Measurements from ENCODE around the gene CKB. TPM values are rescaled to one million over a fixed set of nuclear protein-coding genes. Genes with fewer than 3 reads are reported as not detected.
A peak's percentile ranks its signal among the peaks of the same experiment; 100 is the strongest.

Gene CKB
- total and polyA plus RNA-seq, 9 of the 15 experiments (the other 6 are each of a cell fraction or from before 2014, with no cell fraction given) = 23.9 to 692 (median 132) TPM

DNA sequence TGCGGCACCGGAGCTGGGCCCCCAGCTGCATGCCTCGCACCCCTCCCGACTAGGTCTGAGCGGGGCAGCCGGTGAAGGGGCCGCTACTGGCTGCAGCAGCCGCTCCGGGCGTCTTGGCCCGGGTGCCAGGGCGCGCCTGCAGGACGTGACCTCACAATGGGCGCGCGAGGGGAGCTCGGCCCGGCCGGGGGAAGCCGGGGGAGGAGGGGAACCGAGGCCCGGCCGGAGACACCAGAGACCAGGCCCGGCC lies 39.5 kb upstream of the CKB start (continued):
- TF ChIP-seq, protein P1, sequence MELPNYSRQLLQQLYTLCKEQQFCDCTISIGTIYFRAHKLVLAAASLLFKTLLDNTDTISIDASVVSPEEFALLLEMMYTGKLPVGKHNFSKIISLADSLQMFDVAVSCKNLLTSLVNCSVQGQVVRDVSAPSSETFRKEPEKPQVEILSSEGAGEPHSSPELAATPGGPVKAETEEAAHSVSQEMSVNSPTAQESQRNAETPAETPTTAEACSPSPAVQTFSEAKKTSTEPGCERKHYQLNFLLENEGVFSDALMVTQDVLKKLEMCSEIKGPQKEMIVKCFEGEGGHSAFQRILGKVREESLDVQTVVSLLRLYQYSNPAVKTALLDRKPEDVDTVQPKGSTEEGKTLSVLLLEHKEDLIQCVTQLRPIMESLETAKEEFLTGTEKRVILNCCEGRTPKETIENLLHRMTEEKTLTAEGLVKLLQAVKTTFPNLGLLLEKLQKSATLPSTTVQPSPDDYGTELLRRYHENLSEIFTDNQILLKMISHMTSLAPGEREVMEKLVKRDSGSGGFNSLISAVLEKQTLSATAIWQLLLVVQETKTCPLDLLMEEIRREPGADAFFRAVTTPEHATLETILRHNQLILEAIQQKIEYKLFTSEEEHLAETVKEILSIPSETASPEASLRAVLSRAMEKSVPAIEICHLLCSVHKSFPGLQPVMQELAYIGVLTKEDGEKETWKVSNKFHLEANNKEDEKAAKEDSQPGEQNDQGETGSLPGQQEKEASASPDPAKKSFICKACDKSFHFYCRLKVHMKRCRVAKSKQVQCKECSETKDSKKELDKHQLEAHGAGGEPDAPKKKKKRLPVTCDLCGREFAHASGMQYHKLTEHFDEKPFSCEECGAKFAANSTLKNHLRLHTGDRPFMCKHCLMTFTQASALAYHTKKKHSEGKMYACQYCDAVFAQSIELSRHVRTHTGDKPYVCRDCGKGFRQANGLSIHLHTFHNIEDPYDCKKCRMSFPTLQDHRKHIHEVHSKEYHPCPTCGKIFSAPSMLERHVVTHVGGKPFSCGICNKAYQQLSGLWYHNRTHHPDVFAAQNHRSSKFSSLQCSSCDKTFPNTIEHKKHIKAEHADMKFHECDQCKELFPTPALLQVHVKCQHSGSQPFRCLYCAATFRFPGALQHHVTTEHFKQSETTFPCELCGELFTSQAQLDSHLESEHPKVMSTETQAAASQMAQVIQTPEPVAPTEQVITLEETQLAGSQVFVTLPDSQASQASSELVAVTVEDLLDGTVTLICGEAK (IDR thresholded peaks at IDR 0.05) = 0 out of 2 replicates have a peak, but pooled peaks have one; percentile 8
- TF ChIP-seq, protein P1 (CRISPR knock-in tag; IDR thresholded peaks at IDR 0.05) = no peak
- peak; percentile 6; the same call in 1 of the 2 replicates for TF ChIP-seq CEBPG (CRISPR knock-in tag; IDR thresholded peaks at IDR 0.05)
- no peak for TF ChIP-seq CEBPG (tag; conservative IDR thresholded peaks at IDR 0.05 in 1 of 2, IDR thresholded peaks at IDR 0.05 in 1 of 2)
- no peak for TF ChIP-seq ATF7 (IDR thresholded peaks at IDR 0.05)
- TF ChIP-seq TFAP4 (CRISPR knock-in tag; IDR thresholded peaks at IDR 0.05; ENCODE audit: borderline replicate concordance) = 0 out of 2 replicates have a peak, but pooled peaks have one; percentile 19
- 0 out of 2 replicates have a peak, but pooled peaks have one; percentile 41 for TF ChIP-seq ATF2 (CRISPR knock-in tag; IDR thresholded peaks at IDR 0.05)
- no peak for TF ChIP-seq BRCA1 (IDR thresholded peaks at IDR 0.05)
- TF ChIP-seq BRCA1 (CRISPR knock-in tag; IDR thresholded peaks at IDR 0.05) = 0 out of 2 replicates have a peak, but pooled peaks have one; percentile 13
- TF ChIP-seq BCL6 (CRISPR knock-in tag; IDR thresholded peaks at IDR 0.05) = no peak
- TF ChIP-seq NR3C1 (CRISPR knock-in tag; IDR thresholded peaks at IDR 0.05) = 0 out of 2 replicates have a peak, but pooled peaks have one; percentile 52
